ENCODE data around the gene NRG2. TPM values are rescaled to one million over a fixed set of nuclear protein-coding genes. Genes with fewer than 3 reads are reported as not detected.

NRG2 gene
- total RNA-seq, 1 experiment from 2014 or later, result 0.91 TPM

- ChIA-PET RAD21 (ENCODE audit: low non-redundant PET in 1 of 2, low total read pairs in 2 of 2, uncharacterized antibody in 2 of 2, unreplicated experiment in 2 of 2) (interaction anchor here (1.0 to 1.8 kb wide), 7 partner anchors 11 to 194 kb away, joined by 3 to 21 read pairs (median 4); no protein-coding TSS in a partner anchor), POLR2A (interaction anchor here (1.7 to 1.9 kb wide), 2 partner anchors 16 to 182 kb away, joined by 6 to 10 read pairs; no protein-coding TSS in a partner anchor), CTCF (interaction anchor here (0.7 to 6.8 kb wide), 35 partner anchors 12 to 336 kb away, joined by 3 to 181 read pairs (median 5); partner anchors contain the start of genes NRG2 and PSD2)
- no peak overlapping the region for H3K27ac ChIP-seq (ENCODE audit: low read depth, low read length)
- no peaks in the 10 kb centered on the region for H3K9me2 ChIP-seq (ENCODE audit: insufficient read depth)
- H2AFZ ChIP-seq (ENCODE audit: low read depth, low read length, poor library complexity, severe bottlenecking), result peak overlapping the region; percentile 98
- peaks cover 2 to 7% of the 10 kb centered on the region in 2 experiments; a peak in 2 of 4 replicates for H3K4me1 ChIP-seq (ENCODE audit: control insufficient read depth in 1 of 2, insufficient read depth in 2 of 2, low read length in 2 of 2)
- H3K36me3 ChIP-seq (ENCODE audit: control insufficient read depth in 1 of 2, insufficient read depth in 2 of 2, low read length in 2 of 2), result no peaks in the 10 kb centered on the region
- H4K20me1 ChIP-seq (ENCODE audit: insufficient read depth), result no peaks in the 10 kb centered on the region
- no peak for DNase-seq (ENCODE audit: low read depth, low spot score)
- no peak for ATAC-seq
- peak overlapping the region; percentile 24; the same call in 1 of the 2 replicates for H3K9ac ChIP-seq (ENCODE audit: low read length)
- TF ChIP-seq CBX3 (IDR thresholded peaks at IDR 0.05; ENCODE audit: low read depth), result no peak
- no peak for TF ChIP-seq ELF1 (IDR thresholded peaks at IDR 0.05; ENCODE audit: borderline replicate concordance, low read depth)
- TF ChIP-seq SIN3A (IDR thresholded peaks at IDR 0.05; ENCODE audit: low read depth), result no peak
- TF ChIP-seq EZH2 (IDR thresholded peaks at IDR 0.05), result no peak
- TF ChIP-seq SP1 (IDR thresholded peaks at IDR 0.05; ENCODE audit: low read depth), result no peak
- TF ChIP-seq YY1 (IDR thresholded peaks at IDR 0.05; ENCODE audit: extremely low read depth, insufficient replicate concordance, low read depth, low read length), result no peak
- TF ChIP-seq EGR1 (IDR thresholded peaks at IDR 0.05; ENCODE audit: low read depth), result no peak
- no peak for TF ChIP-seq ZNF274 (IDR thresholded peaks at IDR 0.05; ENCODE audit: low read depth, low read length)
- TF ChIP-seq MAX (IDR thresholded peaks at IDR 0.05), result no peak
- TF ChIP-seq SRF (IDR thresholded peaks at IDR 0.05; ENCODE audit: low read depth), result no peak
- TF ChIP-seq REST (IDR thresholded peaks at IDR 0.05; ENCODE audit: low read depth), result no peak
- no peak for TF ChIP-seq JUND (IDR thresholded peaks at IDR 0.05)
- no peak for TF ChIP-seq ZFX (IDR thresholded peaks at IDR 0.05)
- TF ChIP-seq CTCF (IDR thresholded peaks at IDR 0.05 in 2 of 3, conservative IDR thresholded peaks at IDR 0.05 in 1 of 3; ENCODE audit: borderline replicate concordance in 1 of 3, insufficient read depth in 1 of 3, low read depth in 2 of 3, low read length in 2 of 3), result no peak
- no peak for TF ChIP-seq EZH2phosphoT487 (IDR thresholded peaks at IDR 0.05; ENCODE audit: borderline replicate concordance)
- no peak for TF ChIP-seq CEBPB (IDR thresholded peaks at IDR 0.05; ENCODE audit: low read depth)
- H3K4me3 ChIP-seq (replicated peaks in 1 of 2; ENCODE audit: low read depth in 1 of 2, low read length in 2 of 2), result no peak overlapping the region
- peak overlapping the region; percentile 16; the same call in 1 of the 2 replicates for H3K4me2 ChIP-seq (ENCODE audit: low read length)
- no TSS peak for BruUV-seq (replicated peaks)
- intact Hi-C loops (cut with micrococcal nuclease), result loop anchor here (1.0 to 5.0 kb wide), 3 partner anchors 107 to 187 kb away; no protein-coding TSS in a partner anchor
- no peaks in the 10 kb centered on the region for H3K27me3 ChIP-seq (ENCODE audit: insufficient read depth, low read length)
- no peaks in the 10 kb centered on the region for H3K79me2 ChIP-seq (ENCODE audit: insufficient read depth, low read length)
- H3K9me3 ChIP-seq (ENCODE audit: control insufficient read depth in 1 of 2, insufficient read depth in 1 of 2, low read depth in 1 of 2, low read length in 2 of 2), result no peaks in the 10 kb centered on the region
Measured at GRCh38 chr5:139969318-139969717, 73.8 kb downstream of the NRG2 start.
